Type B pancreatic cell (in vitro differentiated cells): ENCODE results near the gene AVL9. TPM values are rescaled to one million over a fixed set of nuclear protein-coding genes. Genes with fewer than 3 reads are reported as not detected.

Source experiments
- DNase-seq: peaks from one replicate; pipeline ENCODE4 v3.0.0; 2021; ENCODE audit warnings: mixed read lengths; ENCODE audit not compliant: unreplicated experiment; ENCODE audit errors: extremely low spot score
- H3K27ac Mint-ChIP-seq: 2 replicates; pipeline ENCODE4 v1.8.0; 2021; ENCODE audit warnings: mild to moderate bottlenecking, mixed read lengths
- H3K27me3 Mint-ChIP-seq: 2 replicates; pipeline ENCODE4 v1.8.0; 2021; ENCODE audit warnings: mixed read lengths
- H3K36me3 Mint-ChIP-seq: 2 replicates; pipeline ENCODE4 v1.8.0; 2021; ENCODE audit warnings: mixed read lengths
- H3K4me1 Mint-ChIP-seq: one replicate; pipeline ENCODE4 v1.8.0; 2021; ENCODE audit warnings: mixed read lengths; ENCODE audit not compliant: unreplicated experiment
- H3K4me3 Mint-ChIP-seq: 2 replicates; pipeline ENCODE4 v1.8.0; 2021; ENCODE audit warnings: mild to moderate bottlenecking, mixed read lengths
- H3K9me3 Mint-ChIP-seq: 2 replicates; pipeline ENCODE4 v1.8.0; 2021; ENCODE audit warnings: mixed read lengths
- long read RNA-seq: library from polyadenylated mRNA; unstranded; transcript quantifications from one replicate; pipeline ENCODE4 v2.0.0, GENCODE V29; 2020
- total RNA-seq: library from RNA; stranded (reverse); gene quantifications from 2 replicates; pipeline ENCODE4 v1.2.1, GENCODE V29; 2021; ENCODE audit warnings: low replicate concordance
- TF ChIP-seq, protein P1 (sequence below): fragments of 200-600 bp; sonication (generic); conservative IDR thresholded peaks from 2 replicates; pipeline ENCODE4 v1.5.0; 2021; ENCODE audit warnings: antibody characterized with exemption, mild to moderate bottlenecking

Gene AVL9
- 35.2 and 46.7 TPM in 2 replicates for total RNA-seq
- long read RNA-seq, full-length matches to known transcripts = 2 of 22 reads
- long read RNA-seq, partial matches to known transcripts = 8 of 22 reads
- long read RNA-seq, other reads (novel, unspliced or antisense) = 12 of 22 reads

DNA sequence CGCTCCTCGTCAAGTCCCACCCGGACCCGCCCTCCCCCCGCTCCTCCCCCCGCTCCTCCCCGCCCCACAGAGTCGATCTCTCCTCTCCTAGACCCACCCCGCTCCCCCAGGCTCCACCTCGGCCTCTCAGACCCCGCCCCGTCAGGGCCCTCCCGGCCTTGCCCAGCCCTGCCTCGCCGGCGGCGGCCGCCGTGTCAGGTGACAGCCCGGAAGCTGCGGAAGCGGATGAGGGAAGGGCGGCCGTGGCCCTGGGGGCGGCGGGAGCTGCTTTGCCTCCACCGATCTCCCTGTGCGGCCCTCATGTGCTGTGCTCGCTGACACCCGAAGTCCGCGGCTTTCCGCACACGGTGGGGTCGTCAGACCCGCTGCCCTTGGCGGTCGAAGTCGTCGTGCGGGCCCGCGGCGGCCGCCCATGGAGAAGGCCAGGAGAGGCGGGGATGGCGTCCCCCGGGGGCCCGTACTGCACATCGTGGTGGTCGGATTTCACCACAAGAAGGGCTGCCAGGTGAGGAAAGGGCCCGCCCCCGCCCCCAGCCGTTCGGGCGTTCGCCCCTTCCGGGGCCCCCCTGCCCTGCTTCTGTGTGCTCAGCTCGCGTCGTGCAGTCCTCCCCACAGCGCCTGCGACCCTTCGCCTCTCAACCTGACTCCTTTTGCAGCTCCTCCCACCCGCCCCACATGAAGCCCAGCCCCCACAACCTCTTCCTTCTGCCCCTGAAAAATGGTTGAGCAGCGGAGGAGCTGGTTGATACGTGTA lies at the start of gene AVL9:
AVL9 (plus strand) TSS at position 192 of the 754 bp plus-strand sequence; CDS start at position 413, 221 bp downstream.
- no peaks in the 10 kb centered on the region for H3K9me3 Mint-ChIP-seq
- H3K27ac Mint-ChIP-seq = peak within 1 kb of the TSS; percentile 97

GRCh38 chr7:32447218-32447617 lies 48.1 kb upstream of the AVL9 start:
- no peaks in the 10 kb centered on the region for H3K4me1 Mint-ChIP-seq
- no peaks in the 10 kb centered on the region for H3K9me3 Mint-ChIP-seq
- H3K36me3 Mint-ChIP-seq = no peaks in the 10 kb centered on the region
- DNase-seq = no peak
- TF ChIP-seq, protein P1, sequence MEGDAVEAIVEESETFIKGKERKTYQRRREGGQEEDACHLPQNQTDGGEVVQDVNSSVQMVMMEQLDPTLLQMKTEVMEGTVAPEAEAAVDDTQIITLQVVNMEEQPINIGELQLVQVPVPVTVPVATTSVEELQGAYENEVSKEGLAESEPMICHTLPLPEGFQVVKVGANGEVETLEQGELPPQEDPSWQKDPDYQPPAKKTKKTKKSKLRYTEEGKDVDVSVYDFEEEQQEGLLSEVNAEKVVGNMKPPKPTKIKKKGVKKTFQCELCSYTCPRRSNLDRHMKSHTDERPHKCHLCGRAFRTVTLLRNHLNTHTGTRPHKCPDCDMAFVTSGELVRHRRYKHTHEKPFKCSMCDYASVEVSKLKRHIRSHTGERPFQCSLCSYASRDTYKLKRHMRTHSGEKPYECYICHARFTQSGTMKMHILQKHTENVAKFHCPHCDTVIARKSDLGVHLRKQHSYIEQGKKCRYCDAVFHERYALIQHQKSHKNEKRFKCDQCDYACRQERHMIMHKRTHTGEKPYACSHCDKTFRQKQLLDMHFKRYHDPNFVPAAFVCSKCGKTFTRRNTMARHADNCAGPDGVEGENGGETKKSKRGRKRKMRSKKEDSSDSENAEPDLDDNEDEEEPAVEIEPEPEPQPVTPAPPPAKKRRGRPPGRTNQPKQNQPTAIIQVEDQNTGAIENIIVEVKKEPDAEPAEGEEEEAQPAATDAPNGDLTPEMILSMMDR = no peak
- peaks cover 16% of the 10 kb centered on the region for H3K27me3 Mint-ChIP-seq
- H3K4me3 Mint-ChIP-seq = no peak overlapping the region
- H3K27ac Mint-ChIP-seq = no peak overlapping the region

More for the DNA sequence above, at the start of gene AVL9:
- peaks cover 11% of the 10 kb centered on the region for H3K36me3 Mint-ChIP-seq
- no peaks in the 10 kb centered on the region for H3K27me3 Mint-ChIP-seq
- H3K4me3 Mint-ChIP-seq = peak within 1 kb of the TSS; percentile 95
- DNase-seq = peak; percentile 99
- TF ChIP-seq, protein P1 = no peak
- H3K4me1 Mint-ChIP-seq = peaks cover 11% of the 10 kb centered on the region

GRCh38 chr7:32453341-32454011 lies 41.8 kb upstream of the AVL9 start:
- Mint-ChIP-seq H3K9me3 (no peaks in the 10 kb centered on the region), H3K27me3 (peaks cover 5% of the 10 kb centered on the region), H3K4me3 (no peak overlapping the region), H3K27ac (no peak overlapping the region), H3K4me1 (no peaks in the 10 kb centered on the region), H3K36me3 (no peaks in the 10 kb centered on the region)
- DNase-seq = no peak
- TF ChIP-seq, protein P1 = no peak

DNA sequence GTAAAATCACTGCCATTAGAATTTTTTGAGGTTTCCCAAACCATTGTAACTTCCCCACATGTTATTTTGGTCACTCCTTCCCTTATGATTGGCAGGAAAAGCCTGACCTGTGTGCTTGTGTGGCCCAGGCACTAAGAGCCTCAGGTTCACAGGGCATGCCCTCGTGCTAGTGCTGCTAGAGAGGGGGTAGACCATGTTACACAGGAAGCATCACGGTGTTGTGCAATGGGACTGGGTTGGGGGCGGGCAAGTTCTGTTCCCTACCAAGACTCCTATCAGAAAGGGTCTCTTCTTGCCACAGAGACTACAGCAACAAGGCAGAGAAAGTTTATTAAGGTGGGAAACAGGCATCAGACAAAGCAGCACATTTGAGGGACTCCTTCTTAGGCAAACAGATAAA lies 37.3 kb upstream of the AVL9 start:
- Mint-ChIP-seq H3K4me3 (no peak overlapping the region), H3K27ac (no peak overlapping the region), H3K9me3 (no peaks in the 10 kb centered on the region), H3K36me3 (no peaks in the 10 kb centered on the region), H3K27me3 (no peaks in the 10 kb centered on the region), H3K4me1 (no peaks in the 10 kb centered on the region)
- TF ChIP-seq, protein P1 = no peak
- DNase-seq = no peak

GRCh38 chr7:32459788-32460187 lies 35.5 kb upstream of the AVL9 start:
- no peak overlapping the region for H3K4me3 Mint-ChIP-seq
- TF ChIP-seq, protein P1 = no peak
- no peaks in the 10 kb centered on the region for H3K27me3 Mint-ChIP-seq
- DNase-seq = no peak
- H3K9me3 Mint-ChIP-seq = no peaks in the 10 kb centered on the region
- H3K4me1 Mint-ChIP-seq = no peaks in the 10 kb centered on the region
- no peak overlapping the region for H3K27ac Mint-ChIP-seq
- no peaks in the 10 kb centered on the region for H3K36me3 Mint-ChIP-seq
